Upper lobe of left lung (tissue), 4 donors: ENCODE measurements around the gene ZNRF4.

Experiments
- POLR2A ChIP-seq, 4 donors: fragments of 450-650 bp; IDR thresholded peaks; one replicate each; pipeline ENCODE4 v1.5.1; 2016 to 2017; ENCODE audit warnings: antibody characterized with exemption in 4 of 4, mild to moderate bottlenecking in 2 of 4
- POLR2AphosphoS5 ChIP-seq, 2 donors: sonication (generic); formaldehyde crosslinking; IDR thresholded peaks; one replicate each; pipeline ENCODE4 v1.5.1; 2017; ENCODE audit warnings: antibody characterized with exemption in 2 of 2

- TF ChIP-seq POLR2AphosphoS5 (IDR thresholded peaks at IDR 0.05), result no peak
- no peak for TF ChIP-seq POLR2A (IDR thresholded peaks at IDR 0.05)
Observed at GRCh38 chr19:5494773-5495172, 39.6 kb downstream of the ZNRF4 start.
